ENCODE data around the gene CDH22.

- TF ChIP-seq CTCF (conservative IDR thresholded peaks at IDR 0.05 in 1 of 2, IDR thresholded peaks at IDR 0.05 in 1 of 2; ENCODE audit: extremely low read depth in 1 of 2, insufficient read depth in 1 of 2, low read depth in 1 of 2, low read length in 2 of 2) (no peak), EZH2 (IDR thresholded peaks at IDR 0.05; ENCODE audit: borderline replicate concordance, low read length) (no peak)
Measured at GRCh38 chr20:46233701-46234100, 74.6 kb downstream of the CDH22 start.

Data from mammary epithelial cell (primary cell).